ENCODE results near the gene SLC26A4. TPM values are rescaled to one million over a fixed set of nuclear protein-coding genes. Genes with fewer than 3 reads are reported as not detected.

Gene SLC26A4
- total and polyA plus RNA-seq, 10 of the 15 experiments (the other 5 are each of a cell fraction or from before 2014, with no cell fraction given): 0.01 to 0.18 (median 0.08) TPM; not detected in 5

- RAD21 ChIA-PET (ENCODE audit: unreplicated experiment): no interaction called here
- CTCF ChIA-PET: no interaction called here
- 94% methylated on average over 1 of the region's 1 CpG for WGBS (ENCODE audit: insufficient coverage, insufficient replicate concordance, low lambda C conversion rate, missing lambda C conversion rate)
- ATAC-seq (no peak), DNase-seq (ENCODE audit: low read depth, low spot score) (no peak), FAIRE-seq (no peak)
- H3K9ac ChIP-seq (ENCODE audit: control insufficient read depth, insufficient read depth, low read length): no peak overlapping the region
- no TSS peak for BruUV-seq (replicated peaks)
- SMC1A ChIA-PET (ENCODE audit: uncharacterized antibody, unreplicated experiment): no interaction called here
- H2AFZ ChIP-seq (ENCODE audit: control insufficient read depth, low read depth, low read length): no peak overlapping the region
- no peaks in the 10 kb centered on the region for H3K79me2 ChIP-seq (ENCODE audit: control insufficient read depth, insufficient read depth, low read length)
- POLR2A ChIA-PET: no interaction called here
- no peaks in the 10 kb centered on the region for H3K4me1 ChIP-seq (ENCODE audit: control insufficient read depth, insufficient read depth, low read length)
- no peak overlapping the region for H3K27ac ChIP-seq (ENCODE audit: control insufficient read depth, insufficient read depth)
- no peaks in the 10 kb centered on the region for H3K27me3 ChIP-seq (replicated peaks in 1 of 2; ENCODE audit: control insufficient read depth in 2 of 2, insufficient read depth in 2 of 2, low read length in 1 of 2)
- no peaks in the 10 kb centered on the region for H4K20me1 ChIP-seq (ENCODE audit: control insufficient read depth, insufficient read depth)
- H3K36me3 ChIP-seq (ENCODE audit: control insufficient read depth in 2 of 2, insufficient read depth in 2 of 2, low read length in 1 of 2): peaks cover 2 to 8% of the 10 kb centered on the region in 2 experiments; a peak in 3 of 4 replicates
- no peak overlapping the region for H3K4me3 ChIP-seq
- TF ChIP-seq ATF7 (IDR thresholded peaks at IDR 0.05; ENCODE audit: low read depth): no peak
- TF ChIP-seq CEBPZ (IDR thresholded peaks at IDR 0.05; ENCODE audit: low read depth, low read length): no peak
- TF ChIP-seq ZNF207 (IDR thresholded peaks at IDR 0.05; ENCODE audit: borderline replicate concordance): no peak
- no peak for TF ChIP-seq ETV6 (conservative IDR thresholded peaks at IDR 0.05 in 1 of 2, IDR thresholded peaks at IDR 0.05 in 1 of 2; ENCODE audit: borderline replicate concordance in 1 of 2, low read depth in 1 of 2)
- TF ChIP-seq SKIL (IDR thresholded peaks at IDR 0.05; ENCODE audit: low read depth, poor library complexity, severe bottlenecking): no peak
- TF ChIP-seq ASH2L (IDR thresholded peaks at IDR 0.05; ENCODE audit: borderline replicate concordance, low read depth): no peak
- no peak for TF ChIP-seq NR2C1 (IDR thresholded peaks at IDR 0.05)
- TF ChIP-seq ESRRA (IDR thresholded peaks at IDR 0.05; ENCODE audit: low read length): no peak
- H3K4me2 ChIP-seq (ENCODE audit: control insufficient read depth, insufficient read depth): no peak overlapping the region
- in situ Hi-C loops (cut with MboI) (no loop called here), intact Hi-C loops (cut with micrococcal nuclease; ENCODE audit: unreplicated experiment) (no loop called here)
- no peaks in the 10 kb centered on the region for H3K9me3 ChIP-seq (replicated peaks; ENCODE audit: control insufficient read depth, insufficient read depth, low read length)
Measured at GRCh38 chr7:107613439-107613838, 47.2 kb upstream of the SLC26A4 start.
